Thoracic aorta (tissue), 2 donors: ENCODE measurements around the gene ANTXR2. TPM values are rescaled to one million over a fixed set of nuclear protein-coding genes. Genes with fewer than 3 reads are reported as not detected.

Experiments used
- ATAC-seq: fragments of 150-250 bp; one replicate; pipeline ENCODE4 v1.8.0; 2017; ENCODE audit warnings: low read depth; ENCODE audit not compliant: insufficient number of reproducible peaks, low FRiP score
- DNase-seq: peaks from one replicate; pipeline ENCODE4 v3.0.0-alpha.2; 2020; ENCODE audit warnings: low spot score
- H3K27ac ChIP-seq, 2 donors: fragments of 200-600 bp; sonication (generic); 1 replicate in 1 of 2; 2 replicates in 1 of 2; pipeline ENCODE4 v1.5.1; 2016; ENCODE audit warnings: mild to moderate bottlenecking in 2 of 2, moderate library complexity in 2 of 2
- H3K27me3 ChIP-seq: fragments of 200-600 bp; sonication (generic); replicated peaks from 2 replicates; pipeline ENCODE4 v1.6.0; 2016; ENCODE audit warnings: mild to moderate bottlenecking; ENCODE audit not compliant: insufficient read depth
- H3K36me3 ChIP-seq: fragments of 200-600 bp; sonication (generic); one replicate; pipeline ENCODE4 v1.5.1; 2016
- H3K4me1 ChIP-seq, 2 donors: fragments of 200-600 bp; sonication (generic); 1 replicate in 1 of 2; 2 replicates in 1 of 2; pipeline versions ENCODE4 v1.5.1 to v1.6.0; 2016; ENCODE audit warnings: low read depth in 2 of 2, mild to moderate bottlenecking in 1 of 2; ENCODE audit not compliant: control insufficient read depth in 1 of 2
- H3K4me3 ChIP-seq: fragments of 200-600 bp; sonication (generic); 2 replicates; pipeline ENCODE4 v1.5.1; 2016; ENCODE audit warnings: mild to moderate bottlenecking
- H3K9me3 ChIP-seq: fragments of 200-600 bp; sonication (generic); 2 replicates; pipeline ENCODE4 v1.5.1; 2016
- CTCF ChIP-seq: fragments of 200-600 bp; sonication (generic); IDR thresholded peaks from one replicate; pipeline ENCODE4 v1.5.1; 2019; ENCODE audit warnings: antibody characterized with exemption
- total RNA-seq, 2 donors: library from RNA; depleted of rRNA; stranded (reverse); fragments of >200 nt; gene quantifications; one replicate each; pipeline versions ENCODE4 v1.1.0 to v1.2.3, GENCODE V29; 2016

The ANTXR2 gene
- total RNA-seq, 2 donors from 2014 or later = 48.3 to 63.8 TPM

- no peak for TF ChIP-seq CTCF
- no peak overlapping the region for H3K27ac ChIP-seq
- no peaks in the 10 kb centered on the region for H3K4me1 ChIP-seq
- ATAC-seq (no peak), DNase-seq (no peak)
- H3K27me3 ChIP-seq = no peaks in the 10 kb centered on the region
- no peak overlapping the region for H3K4me3 ChIP-seq
- no peaks in the 10 kb centered on the region for H3K9me3 ChIP-seq
- no peaks in the 10 kb centered on the region for H3K36me3 ChIP-seq
These were observed 195.5 kb downstream of the ANTXR2 start for GRCh38 chr4:79877511-79877910.

GRCh38 chr4:79875344-79875899 is 197.6 kb downstream of the ANTXR2 start:
- Histone ChIP-seq H3K27me3 (no peaks in the 10 kb centered on the region), H3K4me1 (no peaks in the 10 kb centered on the region), H3K36me3 (no peaks in the 10 kb centered on the region), H3K27ac (no peak overlapping the region), H3K4me3 (no peak overlapping the region), H3K9me3 (no peaks in the 10 kb centered on the region)
- no peak for ATAC-seq
- no peak for DNase-seq
- TF ChIP-seq CTCF = no peak

- H3K36me3 ChIP-seq = no peaks in the 10 kb centered on the region
- H3K9me3 ChIP-seq = no peaks in the 10 kb centered on the region
- no peaks in the 10 kb centered on the region for H3K27me3 ChIP-seq
- H3K4me1 ChIP-seq = no peaks in the 10 kb centered on the region
- H3K27ac ChIP-seq = no peak overlapping the region
- H3K4me3 ChIP-seq = no peak overlapping the region
- TF ChIP-seq CTCF = no peak
- ATAC-seq (no peak), DNase-seq (no peak)
These were observed 198.8 kb downstream of the ANTXR2 start for GRCh38 chr4:79874197-79874596.

- Histone ChIP-seq H3K9me3 (no peaks in the 10 kb centered on the region), H3K4me1 (no peaks in the 10 kb centered on the region), H3K27ac (no peak overlapping the region), H3K4me3 (no peak overlapping the region), H3K36me3 (no peaks in the 10 kb centered on the region), H3K27me3 (no peaks in the 10 kb centered on the region)
- DNase-seq = no peak
- no peak for TF ChIP-seq CTCF
- ATAC-seq = no peak
These were observed 200.3 kb downstream of the ANTXR2 start for GRCh38 chr4:79872738-79873137.

- Histone ChIP-seq H3K9me3 (no peaks in the 10 kb centered on the region), H3K36me3 (no peaks in the 10 kb centered on the region), H3K4me1 (no peaks in the 10 kb centered on the region), H3K27me3 (no peaks in the 10 kb centered on the region), H3K27ac (no peak overlapping the region), H3K4me3 (no peak overlapping the region)
- ATAC-seq (no peak), DNase-seq (no peak)
- no peak for TF ChIP-seq CTCF
These were observed 201.1 kb downstream of the ANTXR2 start for GRCh38 chr4:79871961-79872360.
